HL-60 (cell line): ENCODE results near the gene MORC3.

Source experiments
- CTCF ChIP-seq: IDR thresholded peaks from one replicate; pipeline ENCODE4 v1.5.1; 2011; ENCODE audit warnings: low read length, control low read depth, inconsistent platforms; ENCODE audit not compliant: insufficient read depth
- POLR2AphosphoS5 ChIP-seq: IDR thresholded peaks from 2 replicates; pipeline ENCODE4 v1.6.1; 2012; ENCODE audit warnings: low read depth
- REST ChIP-seq: IDR thresholded peaks from 2 replicates; pipeline ENCODE4 v1.6.1; 2012; ENCODE audit warnings: low read depth; ENCODE audit not compliant: insufficient replicate concordance
- SPI1 ChIP-seq: IDR thresholded peaks from 2 replicates; pipeline ENCODE4 v1.6.1; 2012; ENCODE audit warnings: low read depth, mild to moderate bottlenecking, borderline replicate concordance

GRCh38 chr21:36388096-36388495 is 68.1 kb downstream of the MORC3 start:
- TF ChIP-seq CTCF (no peak), POLR2AphosphoS5 (no peak), SPI1 (no peak), REST (no peak)
